PC-3 (cell line): ENCODE results near the gene UBE2L3.
"Not testable (repeated sequence)": the region's sequence is repeated elsewhere in the genome, so short reads cannot be mapped to it uniquely, and the experiment has no call there.

ENCODE experiments used
- EZH2 ChIP-seq: fragments of 300-600 bp; sonication (generic); IDR thresholded peaks from one replicate; pipeline ENCODE4 v1.6.1; 2017; ENCODE audit warnings: antibody characterized with exemption, mild to moderate bottlenecking, low read length; ENCODE audit not compliant: unreplicated experiment
- EZH2phosphoT487 ChIP-seq: fragments of 300-600 bp; sonication (generic); IDR thresholded peaks from 2 replicates; pipeline ENCODE4 v1.6.1; 2018; ENCODE audit warnings: mild to moderate bottlenecking, antibody characterized with exemption, low read length, borderline replicate concordance
- TF ChIP-seq, protein P1 (sequence below): fragments of 300-600 bp; sonication (generic); conservative IDR thresholded peaks from 2 replicates; pipeline ENCODE4 v1.5.1; 2017; ENCODE audit warnings: antibody characterized with exemption, low read depth, mild to moderate bottlenecking, low read length

DNA sequence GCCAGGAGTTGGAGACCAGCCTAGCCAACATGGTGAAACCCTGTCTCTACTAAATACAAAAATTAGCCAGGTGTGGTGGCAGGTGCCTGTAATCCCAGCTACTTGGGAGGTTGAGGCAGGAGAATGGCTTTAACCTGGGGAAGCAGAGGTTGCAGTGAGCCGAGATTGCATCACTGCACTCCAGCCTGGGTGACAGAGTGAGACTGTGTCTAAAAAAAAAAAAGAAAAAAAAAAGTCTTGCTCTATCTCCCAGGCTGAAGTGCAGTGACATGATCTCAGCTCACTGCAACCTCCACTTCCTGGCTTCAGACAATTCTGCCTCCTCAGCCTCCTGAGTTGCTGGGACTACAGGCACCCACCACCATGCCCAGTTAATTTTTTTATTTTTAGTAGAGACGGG lies 69.9 kb downstream of the UBE2L3 start:
- TF ChIP-seq, protein P1, sequence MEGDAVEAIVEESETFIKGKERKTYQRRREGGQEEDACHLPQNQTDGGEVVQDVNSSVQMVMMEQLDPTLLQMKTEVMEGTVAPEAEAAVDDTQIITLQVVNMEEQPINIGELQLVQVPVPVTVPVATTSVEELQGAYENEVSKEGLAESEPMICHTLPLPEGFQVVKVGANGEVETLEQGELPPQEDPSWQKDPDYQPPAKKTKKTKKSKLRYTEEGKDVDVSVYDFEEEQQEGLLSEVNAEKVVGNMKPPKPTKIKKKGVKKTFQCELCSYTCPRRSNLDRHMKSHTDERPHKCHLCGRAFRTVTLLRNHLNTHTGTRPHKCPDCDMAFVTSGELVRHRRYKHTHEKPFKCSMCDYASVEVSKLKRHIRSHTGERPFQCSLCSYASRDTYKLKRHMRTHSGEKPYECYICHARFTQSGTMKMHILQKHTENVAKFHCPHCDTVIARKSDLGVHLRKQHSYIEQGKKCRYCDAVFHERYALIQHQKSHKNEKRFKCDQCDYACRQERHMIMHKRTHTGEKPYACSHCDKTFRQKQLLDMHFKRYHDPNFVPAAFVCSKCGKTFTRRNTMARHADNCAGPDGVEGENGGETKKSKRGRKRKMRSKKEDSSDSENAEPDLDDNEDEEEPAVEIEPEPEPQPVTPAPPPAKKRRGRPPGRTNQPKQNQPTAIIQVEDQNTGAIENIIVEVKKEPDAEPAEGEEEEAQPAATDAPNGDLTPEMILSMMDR, result not testable (repeated sequence)
- TF ChIP-seq EZH2, EZH2phosphoT487: not testable (repeated sequence)
